PFSK-1 (cell line): Measurements from ENCODE around the gene NAT16.

Experiments used
- FOXP2 ChIP-seq: optimal IDR thresholded peaks from 2 replicates; pipeline ENCODE3; 2011; ENCODE audit warnings: borderline replicate concordance, control low read depth, inconsistent platforms; ENCODE audit not compliant: insufficient read depth; ENCODE audit errors: extremely low read length, extremely low read depth
- POLR2AphosphoS5 ChIP-seq: IDR thresholded peaks from 2 replicates; pipeline ENCODE4 v1.6.1; 2012; ENCODE audit warnings: low read depth, mild to moderate bottlenecking, control low read depth, low read length, moderate library complexity
- SIN3A ChIP-seq: IDR thresholded peaks from 2 replicates; pipeline ENCODE4 v1.6.1; 2012; ENCODE audit warnings: mild to moderate bottlenecking, low read length, moderate library complexity, borderline replicate concordance; ENCODE audit not compliant: insufficient read depth
- TAF1 ChIP-seq: IDR thresholded peaks from 2 replicates; pipeline ENCODE4 v1.6.1; 2012; ENCODE audit warnings: low read length, control low read depth, borderline replicate concordance; ENCODE audit not compliant: insufficient read depth
- TF ChIP-seq, protein P1 (sequence below), 2 experiments: IDR thresholded peaks; 2 replicates each; pipeline versions ENCODE4 v1.6.1 to v1.8.0; 2011 to 2012; ENCODE audit warnings: low read depth in 2 of 2, low read length in 2 of 2, control low read depth in 1 of 2, inconsistent platforms in 1 of 2, mild to moderate bottlenecking in 1 of 2, moderate library complexity in 1 of 2; ENCODE audit not compliant: insufficient read depth in 1 of 2

NAT16 gene

DNA sequence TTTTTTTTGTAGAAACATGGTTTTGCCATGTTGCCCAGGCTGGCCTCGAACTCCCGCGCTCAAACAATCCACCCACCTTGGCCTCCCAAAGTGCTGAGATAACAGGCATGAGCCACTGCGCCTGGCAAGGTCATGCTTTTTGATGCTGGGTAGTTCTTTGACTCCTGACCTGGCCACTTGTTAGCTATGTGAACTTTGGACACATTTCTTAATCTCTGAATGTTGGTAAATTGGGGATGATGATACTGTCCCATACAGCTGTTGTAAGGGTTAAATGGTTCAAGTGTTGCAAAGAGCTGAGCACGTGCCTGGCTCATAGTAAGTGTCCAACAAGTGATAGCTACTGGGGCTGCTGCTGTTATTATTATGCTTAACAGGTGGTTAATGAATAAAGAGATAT is 40.2 kb upstream of the NAT16 start:
- TF ChIP-seq SIN3A (no peak), FOXP2 (no peak), POLR2AphosphoS5 (no peak), TAF1 (no peak)
- TF ChIP-seq, protein P1, sequence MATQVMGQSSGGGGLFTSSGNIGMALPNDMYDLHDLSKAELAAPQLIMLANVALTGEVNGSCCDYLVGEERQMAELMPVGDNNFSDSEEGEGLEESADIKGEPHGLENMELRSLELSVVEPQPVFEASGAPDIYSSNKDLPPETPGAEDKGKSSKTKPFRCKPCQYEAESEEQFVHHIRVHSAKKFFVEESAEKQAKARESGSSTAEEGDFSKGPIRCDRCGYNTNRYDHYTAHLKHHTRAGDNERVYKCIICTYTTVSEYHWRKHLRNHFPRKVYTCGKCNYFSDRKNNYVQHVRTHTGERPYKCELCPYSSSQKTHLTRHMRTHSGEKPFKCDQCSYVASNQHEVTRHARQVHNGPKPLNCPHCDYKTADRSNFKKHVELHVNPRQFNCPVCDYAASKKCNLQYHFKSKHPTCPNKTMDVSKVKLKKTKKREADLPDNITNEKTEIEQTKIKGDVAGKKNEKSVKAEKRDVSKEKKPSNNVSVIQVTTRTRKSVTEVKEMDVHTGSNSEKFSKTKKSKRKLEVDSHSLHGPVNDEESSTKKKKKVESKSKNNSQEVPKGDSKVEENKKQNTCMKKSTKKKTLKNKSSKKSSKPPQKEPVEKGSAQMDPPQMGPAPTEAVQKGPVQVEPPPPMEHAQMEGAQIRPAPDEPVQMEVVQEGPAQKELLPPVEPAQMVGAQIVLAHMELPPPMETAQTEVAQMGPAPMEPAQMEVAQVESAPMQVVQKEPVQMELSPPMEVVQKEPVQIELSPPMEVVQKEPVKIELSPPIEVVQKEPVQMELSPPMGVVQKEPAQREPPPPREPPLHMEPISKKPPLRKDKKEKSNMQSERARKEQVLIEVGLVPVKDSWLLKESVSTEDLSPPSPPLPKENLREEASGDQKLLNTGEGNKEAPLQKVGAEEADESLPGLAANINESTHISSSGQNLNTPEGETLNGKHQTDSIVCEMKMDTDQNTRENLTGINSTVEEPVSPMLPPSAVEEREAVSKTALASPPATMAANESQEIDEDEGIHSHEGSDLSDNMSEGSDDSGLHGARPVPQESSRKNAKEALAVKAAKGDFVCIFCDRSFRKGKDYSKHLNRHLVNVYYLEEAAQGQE (IDR thresholded peaks at IDR 0.05; ENCODE audit: insufficient read depth in 1 of 2, low read depth in 2 of 2, low read length in 2 of 2), result no peak

DNA sequence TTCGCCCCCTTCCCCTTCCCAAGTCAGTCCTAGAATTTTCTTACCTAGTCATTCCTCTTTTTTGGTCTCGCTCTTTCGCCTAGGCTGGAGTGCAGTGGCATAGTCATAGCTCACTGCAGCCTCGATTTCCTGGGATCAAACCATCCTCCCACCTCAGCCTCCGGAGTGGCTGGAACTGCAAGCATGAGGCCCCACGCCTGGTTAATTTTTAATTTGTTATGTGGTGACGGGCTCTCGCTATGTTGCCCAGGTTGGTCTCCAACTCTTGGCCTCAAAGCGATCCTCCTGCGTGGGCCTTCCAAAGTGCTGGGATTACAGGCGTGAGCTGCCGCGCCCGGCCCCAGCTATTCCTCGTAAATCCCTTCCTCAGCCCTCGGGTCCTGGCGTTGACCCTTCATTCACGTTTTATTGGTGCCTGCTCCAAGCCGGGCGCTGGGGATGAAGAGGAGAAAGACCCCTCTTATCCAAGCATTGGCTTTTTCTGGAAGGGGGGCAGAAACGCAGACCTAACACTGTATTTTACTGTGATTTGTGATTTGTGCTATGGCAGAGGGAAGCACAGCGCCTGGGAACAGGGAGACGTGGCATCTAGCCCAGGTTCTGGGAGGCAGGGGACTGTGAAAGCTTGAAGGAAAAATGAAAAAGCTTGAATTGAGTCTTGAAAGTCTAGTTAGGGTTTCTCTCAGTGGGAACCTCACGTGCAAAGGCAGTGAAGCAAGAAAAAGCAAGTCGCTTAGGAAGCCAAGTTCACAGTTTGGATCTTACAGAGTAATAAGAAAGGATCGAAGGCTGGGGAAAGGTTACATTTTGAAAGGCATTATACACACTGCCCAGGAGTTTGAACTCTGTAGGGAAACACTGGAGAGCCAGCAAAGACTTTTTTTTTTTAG is 38.4 kb upstream of the NAT16 start:
- TF ChIP-seq SIN3A (peak; percentile 31; the same call in 1 of the 2 replicates), POLR2AphosphoS5 (no peak), TAF1 (no peak; the same call in 1 of the 2 replicates)
- TF ChIP-seq, protein P1 (IDR thresholded peaks at IDR 0.05; ENCODE audit: insufficient read depth in 1 of 2, low read depth in 2 of 2, low read length in 2 of 2), result 0 out of 4 replicates have a peak, but pooled peaks of 1 of the 2 experiments have one; percentile 14

DNA sequence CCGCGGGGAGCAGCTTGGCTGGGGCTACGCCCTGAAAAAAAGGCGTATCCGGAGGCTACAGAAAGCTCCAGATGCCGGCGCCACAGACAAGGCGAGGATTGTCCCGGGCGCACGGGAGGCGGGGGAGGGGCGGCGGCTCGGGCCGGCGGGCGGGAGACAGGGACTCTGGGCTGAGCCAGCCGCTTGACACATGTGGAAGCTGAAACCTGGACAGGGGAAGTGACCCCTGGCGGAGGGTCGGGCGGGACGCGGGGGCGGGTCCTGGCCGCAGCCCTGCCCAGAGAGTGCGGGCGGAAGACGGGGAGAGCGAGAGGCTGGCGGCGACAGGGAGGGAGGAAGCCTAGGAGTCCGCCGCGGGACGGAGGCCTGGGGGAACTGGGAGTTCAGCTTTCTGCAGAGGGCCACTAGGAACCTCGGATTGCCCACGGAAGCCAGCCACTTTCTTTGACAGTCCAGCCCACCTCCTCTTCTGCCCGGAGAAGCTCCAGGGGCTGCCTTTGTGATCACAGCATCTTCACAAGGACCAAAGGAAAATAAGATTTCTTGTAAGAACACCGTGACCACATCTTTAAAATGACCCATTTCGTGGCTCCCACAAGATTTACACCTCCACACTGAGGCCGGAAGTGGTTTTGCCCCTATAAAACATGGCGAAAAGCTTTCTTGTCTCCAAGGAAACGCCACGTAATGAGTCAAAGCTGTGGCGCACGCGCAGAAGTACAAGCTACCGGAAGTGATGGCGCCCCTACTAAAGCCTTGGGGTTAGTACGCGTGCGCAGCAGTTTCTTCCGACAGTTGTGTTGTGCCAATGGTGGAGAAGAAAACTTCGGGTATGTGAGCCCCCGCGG is 37.5 kb upstream of the NAT16 start, which contains the start of the genes PLOD3 and ZNHIT1:
PLOD3 (minus strand) TSS at position 194 of the 848 bp plus-strand sequence. CDS start 307 bp downstream, outside the sequence.
ZNHIT1 (plus strand) TSS at position 778 of the 848 bp plus-strand sequence; CDS start at position 809, 31 bp downstream.
- TF ChIP-seq SIN3A, result peak; percentile 96; the same call in 1 of the 2 replicates
- peak; percentile 89 for TF ChIP-seq FOXP2
- TF ChIP-seq TAF1, result 0 out of 2 replicates have a peak, but pooled peaks have one; percentile 52
- TF ChIP-seq, protein P1 (IDR thresholded peaks at IDR 0.05; ENCODE audit: insufficient read depth in 1 of 2, low read depth in 2 of 2, low read length in 2 of 2), result peak in 1 of 2 experiments; percentile 20; a peak in 1 of 4 replicates
- TF ChIP-seq POLR2AphosphoS5, result peak; percentile 74

DNA sequence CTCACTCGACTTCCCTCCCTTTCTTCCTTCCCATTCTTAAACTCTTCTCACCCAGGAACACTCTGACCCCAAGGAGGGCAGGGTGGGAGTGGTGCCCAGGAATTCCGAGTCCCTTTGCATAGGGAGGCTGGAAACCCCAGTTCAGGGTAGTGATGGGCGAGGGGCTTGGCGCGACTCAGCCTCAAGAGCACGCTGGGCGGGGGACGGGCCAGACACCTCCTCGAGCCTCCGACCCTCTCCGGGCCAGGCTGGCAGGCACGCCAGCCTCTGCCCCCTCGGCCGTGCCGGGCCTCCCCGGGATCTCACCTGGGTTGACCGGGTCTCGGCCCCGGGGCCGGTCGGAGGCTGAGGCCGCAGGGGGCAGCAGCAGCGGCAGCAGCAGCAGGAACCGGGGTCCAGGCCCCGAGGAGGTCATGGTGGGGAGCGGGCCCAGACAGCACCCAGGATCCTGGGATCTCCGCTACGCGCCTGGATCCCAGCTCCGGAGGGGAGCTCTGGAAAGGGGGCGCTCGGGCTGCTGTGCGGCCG is 36.8 kb upstream of the NAT16 start:
- TF ChIP-seq SIN3A, result no peak
- TF ChIP-seq, protein P1 (IDR thresholded peaks at IDR 0.05; ENCODE audit: insufficient read depth in 1 of 2, low read depth in 2 of 2, low read length in 2 of 2), result no peak
- TF ChIP-seq TAF1, result no peak
